HG02970 (cell line): ENCODE results near the gene MUC5B.
"Not testable (repeated sequence)": the region's sequence is repeated elsewhere in the genome, so short reads cannot be mapped to it uniquely, and the experiment has no call there.

Source experiments
- ATAC-seq: cut with Tn5 transposase; IDR thresholded peaks from one replicate; pipeline ENCODE4 v1.9.1; 2021; ENCODE audit warnings: mild to moderate bottlenecking, moderate library complexity, moderate number of reproducible peaks; ENCODE audit not compliant: unreplicated experiment, low FRiP score

MUC5B gene

DNA sequence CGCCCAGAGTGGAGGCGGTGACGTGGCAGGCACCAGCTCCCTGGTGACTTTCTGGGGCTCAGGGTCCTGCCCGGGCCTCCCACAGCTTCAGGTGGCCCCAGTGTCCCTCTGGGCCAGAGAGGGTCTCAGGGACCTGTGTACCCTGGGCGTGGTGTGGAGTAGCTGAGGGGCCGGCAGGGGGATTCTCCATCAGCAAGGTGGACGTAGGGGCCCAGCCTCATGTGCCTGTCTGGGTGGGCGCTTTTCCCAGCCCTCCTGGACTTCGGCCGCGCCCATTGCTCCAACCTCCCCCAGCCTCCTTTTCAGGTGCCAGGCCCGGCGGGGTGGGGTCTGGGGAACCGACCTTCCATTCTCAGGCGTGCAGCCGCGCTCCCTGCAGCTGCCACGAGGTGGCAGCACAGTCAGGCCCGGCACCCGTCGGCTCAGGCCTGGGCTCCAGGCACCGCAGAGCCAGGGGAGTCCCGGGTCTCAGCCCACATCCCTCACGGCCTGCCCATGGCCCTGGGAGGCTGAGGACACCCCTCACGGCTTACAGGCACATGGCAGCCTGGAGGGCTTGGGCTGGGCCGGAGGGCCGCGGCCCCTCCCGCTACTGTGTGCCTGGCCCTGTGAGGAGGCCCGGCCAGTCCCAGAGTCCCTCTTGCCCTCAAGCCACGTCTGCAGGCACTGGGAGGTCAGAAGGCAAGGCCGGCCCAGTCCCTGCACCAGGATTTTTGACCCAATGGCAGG, 19.9 kb upstream of the MUC5B start:
- ATAC-seq: no peak

DNA sequence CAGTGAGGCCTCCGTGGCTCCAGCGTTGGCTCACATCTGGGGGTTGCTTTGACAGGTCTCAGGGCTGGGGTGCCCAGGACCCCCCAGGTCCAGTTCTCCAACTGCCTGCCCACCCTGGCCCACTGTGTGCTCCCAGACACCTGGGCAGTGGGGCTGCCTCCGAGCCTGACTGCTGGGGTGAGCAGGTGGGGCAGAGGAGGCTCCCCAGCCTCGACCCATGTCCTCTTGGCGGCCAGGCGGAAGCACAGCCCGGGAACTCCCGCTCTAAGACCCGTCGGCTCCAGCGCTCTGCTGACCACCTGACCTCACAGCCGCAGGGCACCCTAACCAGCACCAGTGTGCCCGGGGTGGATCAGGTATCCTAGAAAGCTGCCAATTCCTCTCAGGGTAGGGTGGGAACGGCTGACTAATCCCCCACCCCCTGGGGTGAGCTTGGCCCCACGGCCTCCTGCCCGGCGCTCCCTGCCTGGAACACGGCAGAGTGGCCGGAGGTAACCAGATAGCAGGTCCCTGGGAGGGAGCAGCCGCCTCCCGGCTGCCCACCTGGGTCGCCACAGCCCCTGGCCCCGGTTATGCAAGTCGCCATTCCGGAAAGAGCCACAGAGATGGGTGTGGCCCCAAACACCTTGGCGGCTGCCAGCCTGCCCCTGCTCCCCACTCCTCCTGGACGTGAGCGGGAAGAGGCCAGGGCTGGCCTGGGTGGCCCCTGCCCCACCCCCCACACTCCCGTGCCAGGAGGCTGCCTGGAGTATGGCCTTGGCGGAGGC, 19.2 kb upstream of the MUC5B start:
- ATAC-seq: no peak

DNA sequence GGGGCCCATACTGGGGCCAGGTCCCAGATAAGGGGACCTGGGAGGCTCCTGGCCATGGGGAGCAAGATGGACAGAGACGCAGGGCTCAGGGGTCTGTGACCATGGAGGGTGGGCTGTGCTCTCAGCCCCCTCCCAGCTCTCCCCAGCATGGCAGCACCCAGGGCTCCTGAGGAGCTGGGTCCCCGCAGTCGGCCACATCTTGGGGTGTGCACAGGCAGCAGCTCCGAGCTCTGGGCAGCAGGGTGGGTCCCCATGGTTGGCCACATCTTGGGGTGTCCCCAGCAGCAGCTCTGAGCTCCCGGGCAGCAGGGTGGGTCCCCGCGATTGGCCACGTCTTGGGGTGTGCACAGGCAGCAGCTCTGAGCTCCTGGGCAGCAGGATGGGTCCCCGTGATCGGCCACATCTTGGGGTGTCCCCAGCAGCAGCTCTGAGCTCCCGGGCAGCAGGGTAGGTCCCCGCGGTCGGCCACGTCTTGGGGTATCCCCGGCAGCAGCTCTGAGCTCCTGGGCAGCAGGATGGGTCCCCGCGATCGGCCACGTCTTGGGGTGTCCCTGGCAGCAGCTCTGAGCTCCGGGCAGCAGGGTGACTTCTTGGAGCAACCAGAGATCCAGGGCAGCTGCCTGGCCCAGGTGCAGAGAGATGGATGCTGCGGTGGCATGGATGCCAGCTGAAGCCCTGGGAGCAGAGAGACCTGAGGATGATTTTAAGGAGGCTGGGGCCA, 18.3 kb upstream of the MUC5B start:
- no peak for ATAC-seq

DNA sequence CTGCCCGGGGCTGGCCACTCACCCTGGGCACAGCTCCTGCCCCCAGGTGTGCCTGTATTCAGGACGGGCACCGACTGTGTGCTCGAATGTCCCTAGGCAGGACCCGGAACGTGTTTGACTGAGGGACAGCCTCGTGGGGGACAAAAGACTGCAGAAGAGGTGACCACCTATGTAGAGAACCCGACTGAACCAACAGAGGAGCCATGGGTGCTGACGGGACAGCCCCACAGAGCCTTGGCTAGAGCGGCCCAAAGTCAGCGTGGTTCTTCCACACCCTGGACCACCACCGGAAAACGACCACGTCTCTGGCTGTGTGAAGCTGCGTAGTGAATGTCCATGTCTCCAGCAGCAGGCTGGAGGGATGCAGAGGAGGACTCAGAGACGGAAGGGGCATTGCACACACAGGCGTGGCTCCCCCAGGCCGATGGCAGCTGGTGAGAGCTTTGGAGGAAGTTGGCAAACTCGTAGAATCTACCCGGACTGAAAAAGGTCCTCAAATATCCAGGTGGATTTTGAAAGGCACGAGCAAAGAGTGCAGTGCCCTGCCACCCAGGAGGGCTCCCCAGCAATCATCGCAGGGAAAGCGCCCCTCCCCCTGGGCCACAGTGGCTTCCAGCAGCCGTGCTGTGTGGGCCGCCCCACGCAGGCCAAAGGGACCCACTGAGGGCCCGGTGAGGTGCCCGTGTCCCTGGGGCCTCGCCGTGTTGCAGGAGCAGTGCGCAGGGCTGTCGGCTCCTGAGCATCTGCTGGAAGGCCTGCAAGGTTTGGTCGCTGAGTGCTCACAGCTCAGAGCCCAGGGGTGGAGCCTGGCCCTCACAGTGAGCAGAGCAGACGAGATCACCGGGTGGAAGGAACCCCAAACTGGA, 17.5 kb upstream of the MUC5B start:
- ATAC-seq: no peak

DNA sequence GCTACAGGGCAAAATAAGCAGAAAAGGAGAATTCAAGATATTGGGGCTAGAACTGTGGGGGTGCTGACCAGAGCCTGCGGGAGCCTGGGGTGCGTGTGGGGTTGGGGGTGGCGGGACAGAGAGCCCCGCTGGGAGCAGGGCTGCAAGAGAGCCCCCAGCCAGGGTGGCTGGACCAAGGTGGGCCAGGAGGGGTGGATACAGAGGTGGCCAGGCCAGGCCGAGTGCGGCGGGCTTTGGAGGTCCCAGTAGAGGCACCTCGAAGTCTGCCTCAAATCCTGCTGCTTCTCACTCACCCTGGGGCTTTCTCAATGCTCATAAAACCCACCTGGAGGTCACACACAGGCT, 16.9 kb upstream of the MUC5B start:
- no peak for ATAC-seq

DNA sequence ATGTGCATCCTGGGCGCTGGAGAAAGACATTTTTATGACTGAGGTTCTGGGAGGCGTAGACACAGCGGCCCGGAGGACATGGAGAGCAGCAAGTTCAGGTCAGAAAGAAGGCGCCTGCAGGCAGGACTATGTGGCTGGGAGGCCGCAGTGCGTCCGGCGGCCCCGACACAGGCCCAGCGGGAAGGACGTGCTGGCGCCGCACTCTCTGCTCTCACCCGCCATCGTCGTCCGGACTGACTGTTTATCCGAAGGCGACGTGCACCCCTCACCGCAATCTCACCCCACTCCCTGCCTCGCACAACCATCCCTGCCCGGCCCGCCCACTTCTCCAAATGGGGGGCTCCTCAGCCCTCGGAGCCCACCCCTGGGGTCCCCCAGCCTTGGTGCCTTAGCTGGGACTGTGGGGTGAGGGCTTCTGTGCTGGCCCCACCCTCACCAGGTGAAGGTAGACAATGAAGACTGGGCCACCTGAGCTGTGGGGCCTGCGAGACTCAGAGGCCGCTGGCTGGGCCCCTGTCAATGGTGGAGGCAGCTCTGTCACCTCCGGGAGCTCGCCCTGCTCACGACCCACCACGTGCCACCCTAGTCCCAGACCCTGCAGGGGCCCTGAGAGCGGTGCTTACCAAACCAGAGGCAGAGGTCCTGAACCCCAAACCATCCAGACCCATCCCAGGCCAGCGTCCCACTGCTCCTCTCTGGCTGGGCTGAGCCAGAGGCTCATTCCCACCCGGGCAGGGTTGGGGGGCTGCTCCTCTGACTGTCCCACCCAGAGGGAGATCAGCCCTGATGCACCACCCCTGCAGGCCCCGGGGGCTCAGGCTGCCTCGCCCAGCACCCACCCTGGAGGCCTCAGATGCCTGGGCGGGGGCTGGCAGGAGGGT, 16.2 kb upstream of the MUC5B start:
- ATAC-seq: no peak

DNA sequence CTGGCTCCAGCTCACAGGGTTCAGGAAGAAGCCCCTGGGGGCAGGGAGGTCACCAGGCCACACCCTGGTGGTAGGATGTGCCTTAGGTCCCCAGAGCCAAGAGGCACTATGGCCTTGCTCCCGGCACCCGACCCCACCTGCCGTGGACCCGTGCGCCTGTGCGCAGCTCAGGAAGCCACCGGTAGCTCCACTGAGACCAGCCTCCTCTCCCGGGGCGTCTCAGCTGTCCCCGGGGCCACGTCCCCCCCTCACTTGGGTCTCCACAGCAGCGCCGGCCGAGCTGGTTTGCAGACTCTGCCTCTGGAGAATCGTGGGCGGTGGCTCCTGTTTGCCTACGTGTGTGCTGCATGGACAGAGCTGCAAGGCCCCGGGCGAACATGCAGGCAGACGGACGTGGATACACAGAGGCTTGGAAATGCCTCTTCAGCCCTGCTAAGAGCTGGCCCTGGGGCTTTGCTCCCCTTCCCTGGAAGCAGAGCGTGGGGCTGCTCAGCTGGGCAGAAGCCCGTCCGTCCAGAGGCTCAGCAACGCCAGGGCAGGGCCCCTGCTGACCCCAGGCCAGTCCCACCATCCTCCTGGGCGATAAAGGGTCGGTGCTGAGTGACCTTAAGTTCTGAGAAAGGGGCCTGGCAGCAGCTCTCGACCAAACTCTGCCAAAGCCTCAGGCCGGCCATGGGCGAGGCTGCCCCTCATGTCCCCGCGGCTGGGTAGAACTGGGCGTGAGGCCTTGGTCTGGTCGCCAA, 15.3 kb upstream of the MUC5B start:
- no peak for ATAC-seq

DNA sequence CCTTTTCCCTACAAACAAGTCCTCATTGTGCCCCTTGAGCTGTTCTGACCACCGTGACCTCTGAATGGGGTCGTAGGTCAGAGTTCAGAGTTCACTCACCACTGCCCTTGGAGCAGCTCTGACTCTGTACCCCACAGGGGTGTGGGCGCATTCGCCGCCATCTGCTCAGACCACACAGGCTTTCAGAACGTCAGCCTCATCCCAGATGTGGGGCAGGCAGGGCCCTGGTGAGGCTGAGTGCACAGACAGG, 14.8 kb upstream of the MUC5B start:
- ATAC-seq: no peak

DNA sequence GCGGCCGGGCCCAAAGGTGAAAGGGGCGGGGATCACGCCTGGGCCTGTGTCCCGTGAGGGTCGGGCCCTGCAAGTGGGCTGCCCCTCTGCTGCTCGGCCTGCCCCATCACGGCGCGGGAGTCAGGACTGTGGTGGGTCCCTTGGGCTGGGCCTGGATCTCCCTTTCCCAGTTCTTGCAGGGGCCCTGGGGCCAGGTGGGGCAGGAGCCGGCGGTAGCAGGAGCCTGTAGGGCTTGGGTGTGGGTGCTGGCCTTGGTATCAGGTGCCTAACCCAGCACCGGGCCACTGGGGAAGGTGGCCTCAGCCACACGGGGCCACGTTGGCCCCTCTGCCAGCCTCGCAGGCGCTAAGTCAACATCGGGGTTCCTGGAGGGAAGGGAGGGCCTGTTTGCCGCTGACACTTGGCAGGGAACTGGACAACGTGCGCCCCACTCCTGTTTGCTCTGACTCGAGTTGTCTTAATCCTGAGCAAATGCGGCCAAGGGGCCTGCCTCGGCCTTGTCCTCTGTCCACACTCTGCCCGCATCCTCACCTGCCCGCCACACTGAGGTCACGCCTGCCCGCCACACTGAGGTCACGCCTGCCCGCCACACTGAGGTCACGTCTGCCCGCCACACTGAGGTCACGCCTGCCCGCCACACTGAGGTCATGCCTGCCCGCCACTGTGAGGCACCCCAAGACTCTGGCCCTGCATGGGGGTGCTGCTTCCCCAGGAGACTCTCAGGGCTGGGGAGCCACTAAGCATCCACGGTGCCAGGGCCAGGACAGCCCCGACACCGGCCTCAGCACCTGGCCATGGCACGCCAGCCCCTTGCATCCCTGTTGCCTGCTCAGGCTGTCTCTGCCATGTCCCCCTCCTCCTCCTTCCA, 14.2 kb upstream of the MUC5B start:
- ATAC-seq: no peak

DNA sequence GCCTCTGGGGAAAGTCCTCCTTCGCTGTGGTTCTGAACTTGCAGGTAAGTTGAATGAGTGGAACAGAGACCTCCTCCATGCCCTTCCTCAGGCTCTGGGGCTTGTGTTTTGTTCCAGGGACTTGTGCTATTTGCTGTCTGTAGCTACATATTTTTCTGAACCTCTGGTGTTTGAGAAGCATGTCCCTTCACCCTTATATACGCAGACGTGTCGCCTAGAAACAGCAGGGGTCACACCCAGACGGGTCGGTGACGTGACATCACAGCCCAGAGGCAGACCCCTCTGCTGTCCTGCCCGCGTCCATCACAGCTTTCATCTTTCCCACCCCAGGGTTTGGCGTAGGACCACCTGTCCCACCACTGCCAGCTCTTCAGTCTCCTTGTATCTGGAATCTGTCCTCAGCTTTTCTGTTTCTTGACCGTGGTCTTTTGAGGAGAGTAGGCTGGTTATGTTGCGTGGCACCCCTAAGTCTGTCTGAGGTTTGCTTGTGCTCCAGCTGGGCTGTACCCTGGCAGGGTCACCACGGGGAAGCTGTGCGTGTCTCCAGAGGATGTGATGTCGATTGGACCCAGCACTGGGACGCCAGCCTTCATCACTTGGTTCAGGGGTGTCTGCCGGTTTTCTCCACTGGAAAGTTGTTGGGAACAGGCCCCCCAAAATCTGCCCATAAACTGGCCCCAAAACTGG, 13.4 kb upstream of the MUC5B start:
- no peak for ATAC-seq

DNA sequence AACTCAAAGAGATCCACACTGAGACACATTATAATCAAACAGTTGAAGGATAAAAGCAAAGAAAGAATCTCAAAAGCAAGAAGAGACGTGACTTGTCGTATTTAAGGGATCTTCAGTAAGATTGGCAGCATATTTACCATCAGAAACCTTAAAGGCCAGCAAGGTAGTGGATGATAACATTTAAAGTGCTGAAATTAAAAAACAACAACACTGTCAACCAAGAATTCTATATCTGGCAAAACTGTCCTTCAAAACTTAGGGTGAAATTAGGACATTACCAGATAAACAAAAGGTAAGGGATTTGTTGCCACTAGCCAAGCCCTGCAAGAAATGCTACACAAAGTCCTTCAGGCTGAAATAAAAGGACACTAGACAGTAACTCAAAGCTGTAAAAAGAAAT, 11.0 kb upstream of the MUC5B start:
- no peak for ATAC-seq

DNA sequence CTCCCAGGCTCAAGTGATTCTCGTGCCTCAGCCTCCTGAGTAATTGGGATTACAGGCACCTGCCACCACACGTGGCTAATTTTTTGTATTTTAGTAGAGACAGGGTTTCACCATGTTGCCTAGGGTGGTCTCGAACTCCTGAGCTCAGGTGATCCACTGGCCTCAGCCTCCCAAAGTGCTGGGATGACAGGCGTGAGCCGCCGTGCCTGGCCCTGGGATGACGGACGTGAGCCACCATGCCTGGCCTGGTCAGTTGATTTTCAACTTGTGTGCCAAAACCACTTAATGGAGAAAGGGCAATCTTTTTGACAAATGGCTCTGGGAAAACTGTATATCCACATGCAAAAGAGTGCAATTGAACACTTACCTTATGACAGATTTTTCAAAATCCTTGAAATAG, 7.0 kb upstream of the MUC5B start:
- not testable (repeated sequence) for ATAC-seq

DNA sequence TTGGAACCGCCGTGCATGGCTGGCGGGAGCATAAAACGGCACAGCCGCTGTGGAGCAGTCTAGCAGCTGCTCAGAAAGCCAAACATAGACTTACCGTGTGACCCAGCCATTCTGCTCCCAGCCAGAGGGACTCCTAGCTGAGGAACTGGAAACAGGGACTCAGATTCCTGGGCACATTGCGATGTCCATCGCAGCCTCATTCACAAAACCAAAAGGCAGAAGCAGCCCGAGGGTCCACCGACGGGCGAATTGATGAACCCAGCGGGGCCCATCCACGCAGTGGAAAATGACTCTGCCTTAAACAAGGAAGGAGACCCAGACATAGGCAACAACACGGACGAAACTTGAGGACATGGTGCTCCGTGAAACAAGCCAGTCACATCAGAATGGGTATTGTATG, 5.7 kb upstream of the MUC5B start:
- no peak for ATAC-seq

DNA sequence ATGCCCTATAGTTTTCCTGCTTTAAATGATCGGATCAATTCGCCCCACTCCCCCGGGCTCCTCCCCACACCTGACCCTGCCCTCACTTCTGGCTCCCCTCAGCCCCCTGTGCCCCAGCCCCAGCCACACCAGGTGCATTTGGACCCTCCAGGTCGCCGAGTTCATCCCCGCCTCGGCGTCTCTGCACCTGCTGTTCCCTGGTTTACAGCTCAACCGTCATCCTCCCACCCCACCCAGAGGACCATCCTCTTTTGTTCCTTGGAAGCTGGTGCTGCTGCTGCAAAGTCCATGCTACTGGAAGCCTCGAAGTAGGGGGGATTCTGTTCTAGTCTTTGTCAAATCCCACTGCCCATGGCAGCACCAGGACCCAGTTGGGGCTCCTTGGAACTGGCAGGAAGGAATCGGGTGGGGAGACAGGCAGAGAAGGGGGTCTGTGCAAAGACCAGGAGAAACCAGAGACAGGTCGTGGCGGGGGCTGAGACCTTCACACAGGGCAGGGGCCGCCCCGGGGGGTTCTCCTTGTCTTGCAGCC, 4.5 kb upstream of the MUC5B start:
- no peak for ATAC-seq

DNA sequence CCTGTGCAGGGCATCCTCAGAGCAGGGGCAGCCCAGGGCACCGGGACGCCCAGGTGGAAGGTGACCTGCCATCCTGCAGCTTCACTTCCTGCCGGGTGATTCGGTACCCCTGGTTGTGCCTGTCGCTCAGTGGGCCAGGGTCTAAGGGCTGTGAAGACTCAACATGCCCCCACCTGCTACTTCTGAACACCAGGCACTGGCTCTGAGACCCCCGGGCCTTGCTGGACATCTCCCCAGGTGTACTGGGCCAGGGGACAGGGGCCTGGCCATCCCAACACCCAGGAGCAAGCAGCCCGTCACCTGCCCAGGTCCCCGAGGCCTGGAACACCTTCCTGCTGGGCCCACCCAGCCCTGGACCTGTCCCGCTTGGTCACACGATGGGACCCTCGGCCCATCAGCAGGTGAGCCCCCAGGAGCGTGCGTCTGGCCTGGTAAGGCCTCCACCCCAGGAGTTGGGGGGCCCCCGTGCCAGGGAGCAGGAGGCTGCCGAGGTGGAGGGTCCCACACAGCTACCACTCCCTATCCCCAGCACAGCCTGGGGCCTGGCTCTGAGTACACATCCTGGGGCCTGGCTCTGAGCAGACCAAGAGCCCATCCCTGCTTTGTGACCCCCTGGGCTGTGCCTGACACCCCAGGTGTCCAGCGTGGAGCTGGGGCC, 3.9 kb upstream of the MUC5B start:
- ATAC-seq: no peak

DNA sequence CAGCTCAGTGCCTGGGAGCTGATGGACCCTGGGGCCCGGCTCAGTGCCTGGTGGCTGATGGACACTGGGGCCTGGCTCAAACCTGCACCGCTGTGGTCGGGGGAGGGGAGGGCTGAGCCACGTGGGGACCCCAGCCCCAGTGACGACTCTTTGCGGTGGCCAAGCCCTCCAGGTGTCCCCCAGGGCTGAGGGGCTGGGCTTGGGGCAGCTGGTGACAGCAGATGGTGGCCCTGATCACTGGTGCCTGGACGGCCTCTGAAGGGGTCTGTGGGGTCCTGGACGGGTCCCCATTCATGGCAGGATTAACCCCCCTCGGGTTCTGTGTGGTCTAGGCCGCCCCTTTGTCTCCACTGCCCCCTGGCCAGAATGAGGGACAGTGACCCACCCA, 3.4 kb upstream of the MUC5B start:
- ATAC-seq: no peak
